Diencephalon (tissue), 1 donor: ENCODE results near the gene C19orf47. TPM values are rescaled to one million over a fixed set of nuclear protein-coding genes. Genes with fewer than 3 reads are reported as not detected.

ENCODE experiments used
- small RNA-seq: library from RNA; depleted of rRNA; stranded (forward); fragments of <200 nt; gene quantifications from one replicate; pipeline ENCODE3, GENCODE V24; 2014
- total RNA-seq: library from RNA; depleted of rRNA; stranded (reverse); fragments of >200 nt; gene quantifications from one replicate; pipeline ENCODE4 v1.2.3, GENCODE V29; 2014

The C19orf47 gene
- 18.0 TPM for total RNA-seq

DNA sequence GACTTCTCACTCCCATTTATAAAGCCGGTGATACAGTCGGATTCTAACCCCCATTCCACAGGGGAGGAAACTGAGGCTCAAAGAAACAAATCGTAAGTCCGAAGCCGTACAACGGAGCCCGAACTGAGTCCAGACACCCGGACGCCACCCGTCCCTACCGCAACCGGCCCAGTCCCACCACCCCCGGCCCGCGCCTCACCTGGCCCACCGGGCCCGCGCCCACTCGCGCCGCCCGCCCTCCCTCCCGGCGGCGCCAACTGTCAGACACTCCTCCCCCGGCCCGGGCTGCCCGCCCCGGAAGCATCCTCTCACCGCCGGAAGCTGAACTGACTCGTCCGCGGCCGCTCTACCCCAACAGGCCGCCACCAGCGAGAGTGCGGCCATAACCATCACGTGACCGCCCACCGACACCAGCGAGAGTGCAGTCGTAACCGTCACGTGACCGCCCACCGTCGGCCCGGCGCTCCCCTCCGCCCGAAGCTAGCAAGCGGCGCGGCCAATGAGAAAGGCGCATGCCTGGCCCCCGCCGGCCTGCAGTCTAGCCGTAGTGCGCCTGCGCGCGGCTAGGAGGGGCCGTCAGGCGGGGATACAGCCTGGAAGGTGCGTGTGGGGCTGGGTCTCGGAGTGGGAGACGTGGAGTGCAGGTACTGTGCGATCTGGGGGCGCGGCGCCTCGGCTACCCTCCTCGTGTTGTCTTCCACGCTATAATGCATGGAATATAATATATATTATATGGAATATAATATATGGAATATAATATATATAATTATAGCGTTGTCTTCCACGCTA is at the start of gene C19orf47, which contains the start of gene PLD3:
Gene C19orf47 (minus strand): TSS at position 273 of the 789 bp plus-strand sequence. CDS start 6,540 bp downstream, outside the sequence.
Gene PLD3 (plus strand): TSS at position 571 of the 789 bp plus-strand sequence. CDS start 17,789 bp downstream, outside the sequence.

GRCh38 chr19:40390084-40390742 is 42.0 kb upstream of the C19orf47 start, which contains the start of gene HIPK4:
Gene HIPK4, minus strand, starts transcription at chr19:40390181. Its CDS starts 279 bp downstream, at chr19:40389902.

GRCh38 chr19:40284501-40285352 is 63.5 kb downstream of the C19orf47 start, which contains the start of gene AKT2:
Gene AKT2, minus strand, starts transcription at chr19:40285345. Its CDS starts 20,078 bp downstream, at chr19:40265267.

Small RNAs within 50 kb of the gene (small RNA-seq; reads per million reads assigned to genes)
- 6.3 reads per million, percentile 92 among the genes with 10 or more reads in this experiment for gene MIR641
- not detected for gene MIR6796
- not detected for gene RF00019
- not detected for gene RNU6-945P

Other genes starting within 250 kb of the C19orf47 start
- 38.3 TPM for gene MAP3K10, start 157.0 kb downstream of the C19orf47 start, total RNA-seq
- gene TTC9B, start 130.0 kb downstream of the C19orf47 start, total RNA-seq = 45.7 TPM
- gene CCNP, start 121.7 kb downstream of the C19orf47 start, total RNA-seq = 0.46 TPM
- 68.3 TPM for gene AKT2, start 63.1 kb downstream of the C19orf47 start, total RNA-seq
- gene PLD3, start 298 bp upstream of the C19orf47 start, total RNA-seq = 272 TPM
- not detected for gene HIPK4, start 41.8 kb upstream of the C19orf47 start, total RNA-seq
- 2.5 TPM for gene PRX, start 65.0 kb upstream of the C19orf47 start, total RNA-seq
- gene SERTAD1, start 77.6 kb upstream of the C19orf47 start, total RNA-seq = 3.5 TPM
- gene SERTAD3, start 95.9 kb upstream of the C19orf47 start, total RNA-seq = 9.5 TPM
- 21.7 TPM for gene BLVRB, start 117.3 kb upstream of the C19orf47 start, total RNA-seq
- 39.7 TPM for gene SPTBN4, start 118.6 kb upstream of the C19orf47 start, total RNA-seq
- 4.6 TPM for gene SHKBP1, start 228.5 kb upstream of the C19orf47 start, total RNA-seq